Common myeloid progenitor, CD34-positive (primary cell): ENCODE results near the gene ZDHHC18.
"Not testable (repeated sequence)": the region's sequence is repeated elsewhere in the genome, so short reads cannot be mapped to it uniquely, and the experiment has no call there.

Source experiments
- CTCF ChIA-PET: fragments of 350-600 bp; sonication (Branson Sonifier 250); formaldehyde crosslinking; loops from one replicate; lab custom pipeline; 2021; ENCODE audit warnings: antibody characterized with exemption; lab: Charles Lee
- POLR2A ChIA-PET: fragments of 350-600 bp; sonication (Branson Sonifier 250); formaldehyde crosslinking; loops from one replicate; lab custom pipeline; 2021; ENCODE audit warnings: antibody characterized with exemption; lab: Charles Lee
- DNase-seq, 3 donors: peaks; one replicate each; pipeline versions ENCODE4 v3.0.0 to v3.0.0-alpha.2; 2013
- H3K27ac ChIP-seq, 2 experiments: 1 replicate in 1 of 2; 2 replicates in 1 of 2; pipeline ENCODE4 v1.7.0; 2013; ENCODE audit warnings: inconsistent platforms in 2 of 2, low read length in 2 of 2, mild to moderate bottlenecking in 2 of 2, low read depth in 1 of 2, moderate library complexity in 1 of 2; ENCODE audit not compliant: severe bottlenecking in 2 of 2, insufficient read depth in 1 of 2, poor library complexity in 1 of 2
- H3K27me3 ChIP-seq, 5 experiments: replicated peaks in 2 of 5; 1 replicate in 3 of 5; 2 replicates in 2 of 5; pipeline versions ENCODE4 v1.6.1 to v1.7.0; 2013; ENCODE audit warnings: low read length in 4 of 5, mild to moderate bottlenecking in 2 of 5, moderate library complexity in 2 of 5, inconsistent platforms in 1 of 5; ENCODE audit not compliant: insufficient read depth in 5 of 5, control insufficient read depth in 4 of 5
- H3K36me3 ChIP-seq, 4 experiments: 1 replicate in 2 of 4; 2 replicates in 2 of 4; pipeline versions ENCODE4 v1.6.1 to v1.7.0; 2013; ENCODE audit warnings: low read length in 3 of 4, control low read depth in 1 of 4, mild to moderate bottlenecking in 1 of 4; ENCODE audit not compliant: control insufficient read depth in 4 of 4, insufficient read depth in 4 of 4
- H3K4me1 ChIP-seq, 4 experiments: 1 replicate in 3 of 4; 2 replicates in 1 of 4; pipeline versions ENCODE4 v1.6.1 to v1.7.1; 2013; ENCODE audit warnings: low read length in 3 of 4, mild to moderate bottlenecking in 3 of 4, control low read depth in 1 of 4, inconsistent platforms in 1 of 4, moderate library complexity in 1 of 4; ENCODE audit not compliant: control insufficient read depth in 4 of 4, insufficient read depth in 4 of 4; ENCODE audit errors: control extremely low read depth in 1 of 4
- H3K4me3 ChIP-seq, 7 experiments: 1 replicate in 4 of 7; 2 replicates in 3 of 7; pipeline versions ENCODE4 v1.5.1 to v1.7.0; 2013; ENCODE audit warnings: mild to moderate bottlenecking in 7 of 7, low read length in 6 of 7, moderate library complexity in 6 of 7, inconsistent platforms in 2 of 7, low read depth in 2 of 7, control low read depth in 1 of 7; ENCODE audit not compliant: insufficient read depth in 4 of 7, control insufficient read depth in 1 of 7; ENCODE audit errors: extremely low read depth in 1 of 7
- H3K9me3 ChIP-seq, 5 experiments: 1 replicate in 4 of 5; 2 replicates in 1 of 5; pipeline versions ENCODE4 v1.6.1 to v1.7.1; 2013; ENCODE audit warnings: low read length in 4 of 5, mild to moderate bottlenecking in 2 of 5, inconsistent platforms in 1 of 5, low read depth in 1 of 5, moderate library complexity in 1 of 5; ENCODE audit not compliant: control insufficient read depth in 4 of 5, insufficient read depth in 2 of 5; ENCODE audit errors: control extremely low read depth in 1 of 5
- WGBS: methylation state at CpG from one replicate; pipeline ENCODE4 v1.1.5; 2013; ENCODE audit not compliant: insufficient coverage; 5-methylcytosine and 5-hydroxymethylcytosine counted together

ZDHHC18 gene

GRCh38 chr1:26810105-26810504, 16.4 kb upstream of the ZDHHC18 start:
- not testable (repeated sequence) for H3K36me3 ChIP-seq, H3K27ac ChIP-seq, H3K27me3 ChIP-seq, H3K4me3 ChIP-seq, H3K9me3 ChIP-seq, H3K4me1 ChIP-seq
- WGBS, result 65% methylated on average over 9 of the region's 11 CpGs
- ChIA-PET CTCF (interaction anchor here (0.6 to 6.0 kb wide), 22 partner anchors 10 to 207 kb away, joined by 3 to 90 read pairs (median 6); partner anchors contain the start of gene SFN), POLR2A (interaction anchor here (0.9 to 1.7 kb wide), 3 partner anchors 15 to 23 kb away, joined by 3 to 5 read pairs (median 4); no protein-coding TSS in a partner anchor)
- DNase-seq, result peak; percentile 85 to 93 (median 90)

GRCh38 chr1:26811057-26811456, 15.4 kb upstream of the ZDHHC18 start:
- DNase-seq, result peak in 1 of 3 donors; percentile 8
- peaks cover 0 to 4% (median 0%) of the 10 kb centered on the region in 4 experiments for H3K4me1 ChIP-seq
- no peaks in the 10 kb centered on the region for H3K27me3 ChIP-seq
- no peaks in the 10 kb centered on the region for H3K36me3 ChIP-seq
- 72% methylated on average over 3 of the region's 4 CpGs for WGBS
- H3K27ac ChIP-seq, result no peak overlapping the region
- POLR2A ChIA-PET, result interaction anchor here (1.2 to 1.7 kb wide), 2 partner anchors 22 to 107 kb away, joined by 3 to 5 read pairs; no protein-coding TSS in a partner anchor
- H3K9me3 ChIP-seq, result no peaks in the 10 kb centered on the region
- H3K4me3 ChIP-seq, result no peak overlapping the region
- CTCF ChIA-PET, result interaction anchor here (0.6 to 6.0 kb wide), 19 partner anchors 10 to 217 kb away, joined by 3 to 90 read pairs (median 4); partner anchors contain the start of genes SFN and ZDHHC18

DNA sequence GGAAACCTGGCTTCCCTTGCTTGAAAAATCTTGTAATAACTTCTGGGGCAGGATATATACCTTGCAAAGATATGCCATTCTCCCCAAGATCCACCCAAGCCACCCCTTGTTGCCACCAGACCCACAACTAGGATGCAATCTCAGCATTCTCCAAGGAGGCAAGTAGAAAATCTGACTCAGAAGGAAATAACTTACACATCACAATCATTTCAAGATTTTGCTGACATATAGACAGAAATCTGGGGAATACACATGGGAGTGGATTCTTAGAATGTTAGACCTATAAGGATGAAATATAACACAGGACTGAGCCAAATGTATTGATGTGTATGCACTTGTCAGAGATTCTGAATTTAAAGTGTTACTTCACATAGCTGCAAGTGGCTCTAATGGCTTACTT, 14.8 kb upstream of the ZDHHC18 start:
- Histone ChIP-seq H3K4me3 (no peak overlapping the region), H3K27ac (no peak overlapping the region), H3K9me3 (no peaks in the 10 kb centered on the region), H3K36me3 (no peaks in the 10 kb centered on the region), H3K27me3 (no peaks in the 10 kb centered on the region), H3K4me1 (peaks cover 0 to 4% (median 0%) of the 10 kb centered on the region in 4 experiments)
- DNase-seq, result no peak
- ChIA-PET POLR2A (interaction anchor here (1.2 to 1.7 kb wide), 2 partner anchors 22 to 106 kb away, joined by 3 to 5 read pairs; no protein-coding TSS in a partner anchor), CTCF (interaction anchor here (0.6 to 6.0 kb wide), 11 partner anchors 9 to 217 kb away, joined by 3 to 90 read pairs (median 7); partner anchors contain the start of gene ZDHHC18)

DNA sequence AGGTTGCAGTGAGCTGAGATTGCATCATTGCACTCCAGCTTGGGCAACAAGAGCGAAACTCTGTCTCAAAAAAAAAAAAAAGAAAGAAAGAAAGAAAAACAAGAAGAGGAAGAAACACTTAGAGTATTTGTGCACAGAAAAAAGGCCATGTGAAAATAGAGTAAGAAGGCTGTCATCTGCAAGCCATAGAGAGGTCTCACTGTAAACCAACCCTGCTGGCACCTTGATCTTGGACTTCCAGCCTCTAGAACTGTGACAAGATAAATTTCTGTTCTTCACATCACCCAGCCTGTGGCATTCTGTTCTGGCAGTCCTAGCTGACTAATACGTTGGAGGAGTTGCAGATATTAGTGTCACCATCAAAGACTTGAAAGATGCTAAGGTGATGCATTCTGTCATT, 12.1 kb upstream of the ZDHHC18 start:
- Histone ChIP-seq H3K9me3 (no peaks in the 10 kb centered on the region), H3K36me3 (no peaks in the 10 kb centered on the region), H3K4me1 (peaks cover 0 to 4% (median 0%) of the 10 kb centered on the region in 4 experiments), H3K4me3 (no peak overlapping the region), H3K27me3 (no peaks in the 10 kb centered on the region), H3K27ac (no peak overlapping the region)
- no peak for DNase-seq
- WGBS, result 86% methylated on average over 1 of the region's 2 CpGs
- CTCF ChIA-PET, result interaction anchor here (1.1 kb wide), 1 partner anchor 18 kb away, joined by 4 read pairs; no protein-coding TSS in a partner anchor
- POLR2A ChIA-PET, result no interaction called here

DNA sequence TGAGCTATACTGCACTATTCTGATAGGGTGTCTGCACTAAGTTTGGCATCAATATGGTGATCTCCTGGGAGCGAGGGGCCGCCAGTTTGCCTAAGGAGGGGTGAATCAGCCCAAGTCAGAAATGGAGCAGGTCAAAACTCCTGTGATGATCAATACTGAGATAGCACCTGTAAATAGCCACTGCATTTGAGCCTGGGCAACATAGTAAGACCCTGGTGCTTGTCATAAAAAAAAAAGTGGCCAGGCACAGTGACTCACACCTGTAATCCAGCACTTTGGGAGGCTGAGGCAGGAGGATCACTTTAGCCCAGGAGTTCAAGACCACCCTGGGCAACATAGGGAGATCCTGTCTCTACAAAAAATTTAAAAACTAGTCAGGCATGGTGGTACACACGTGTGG, 11.6 kb upstream of the ZDHHC18 start:
- Histone ChIP-seq H3K27me3 (no peaks in the 10 kb centered on the region), H3K4me3 (no peak overlapping the region), H3K27ac (no peak overlapping the region), H3K36me3 (no peaks in the 10 kb centered on the region), H3K9me3 (no peaks in the 10 kb centered on the region), H3K4me1 (peaks cover 0 to 4% (median 0%) of the 10 kb centered on the region in 4 experiments)
- WGBS, result 98% methylated on average over 3 of the region's 3 CpGs
- ChIA-PET CTCF (interaction anchor here (1.1 kb wide), 1 partner anchor 18 kb away, joined by 4 read pairs; no protein-coding TSS in a partner anchor), POLR2A (no interaction called here)
- no peak for DNase-seq

GRCh38 chr1:26820784-26821269, 5.7 kb upstream of the ZDHHC18 start:
- H3K27me3 ChIP-seq, result no peaks in the 10 kb centered on the region
- peak; percentile 61 to 86 (median 86) for DNase-seq
- WGBS, result 20% methylated on average over 2 of the region's 4 CpGs
- H3K36me3 ChIP-seq, result no peaks in the 10 kb centered on the region
- ChIA-PET POLR2A (interaction anchor here (1.1 kb wide), 1 partner anchor 13 kb away, joined by 3 read pairs; no protein-coding TSS in a partner anchor), CTCF (interaction anchor here (0.7 to 2.7 kb wide), 16 partner anchors 10 to 129 kb away, joined by 3 to 47 read pairs (median 4); partner anchors contain the start of gene SFN)
- H3K4me1 ChIP-seq, result peaks cover 0 to 12% (median 8%) of the 10 kb centered on the region in 4 experiments
- no peak overlapping the region for H3K27ac ChIP-seq
- peak overlapping the region in 5 of 7 experiments; percentile 5 to 51 (median 16) for H3K4me3 ChIP-seq
- no peaks in the 10 kb centered on the region for H3K9me3 ChIP-seq
